KMS-11 (cell line): Measurements from ENCODE around the gene C12orf43.

Experiments used
- H2AFZ ChIP-seq: fragments of 200-600 bp; sonication (generic); 2 replicates; pipeline ENCODE4 v1.6.1; 2016; ENCODE audit warnings: antibody characterized with exemption, mixed run types, low read depth
- H3K27ac ChIP-seq: fragments of 200-600 bp; sonication (generic); 2 replicates; pipeline ENCODE4 v1.6.1; 2016; ENCODE audit warnings: mild to moderate bottlenecking, mixed run types
- H3K27me3 ChIP-seq: fragments of 200-600 bp; sonication (generic); 2 replicates; pipeline ENCODE4 v1.6.1; 2017; ENCODE audit warnings: mild to moderate bottlenecking, low read depth, mixed run types, moderate library complexity; ENCODE audit not compliant: insufficient read depth
- H3K36me3 ChIP-seq: fragments of 200-600 bp; sonication (generic); 2 replicates; pipeline ENCODE4 v1.6.1; 2017; ENCODE audit warnings: mild to moderate bottlenecking, mixed run types; ENCODE audit not compliant: insufficient read depth
- H3K4me1 ChIP-seq: fragments of 200-600 bp; sonication (generic); 2 replicates; pipeline ENCODE4 v1.6.1; 2016; ENCODE audit warnings: mild to moderate bottlenecking, low read depth, mixed run types; ENCODE audit not compliant: poor library complexity, severe bottlenecking
- H3K4me2 ChIP-seq: fragments of 200-600 bp; sonication (generic); 2 replicates; pipeline ENCODE4 v1.7.0; 2016; ENCODE audit warnings: mild to moderate bottlenecking, mixed run types
- H3K4me3 ChIP-seq: fragments of 200-600 bp; sonication (generic); IDR thresholded peaks from 2 replicates; pipeline ENCODE4 v1.6.1; 2017; ENCODE audit warnings: low read depth, low read length, mixed read lengths; ENCODE audit not compliant: insufficient read depth
- H3K79me2 ChIP-seq: fragments of 200-600 bp; sonication (generic); 2 replicates; pipeline ENCODE4 v1.6.1; 2016; ENCODE audit warnings: low read depth, mixed run types; ENCODE audit not compliant: insufficient read depth
- H3K9ac ChIP-seq: fragments of 200-600 bp; sonication (generic); 2 replicates; pipeline ENCODE4 v1.6.1; 2016; ENCODE audit warnings: mild to moderate bottlenecking, mixed run types
- H4K20me1 ChIP-seq: fragments of 200-600 bp; sonication (generic); 2 replicates; pipeline ENCODE4 v1.6.1; 2016; ENCODE audit warnings: mild to moderate bottlenecking, mixed run types; ENCODE audit not compliant: insufficient read depth
- CTCF ChIP-seq: fragments of 200-600 bp; sonication (generic); conservative IDR thresholded peaks from 2 replicates; pipeline ENCODE4 v1.6.1; 2017; ENCODE audit warnings: low read depth, mild to moderate bottlenecking, antibody characterized with exemption, low read length, moderate library complexity, mixed read lengths

The C12orf43 gene

GRCh38 chr12:120971299-120972180 is 44.7 kb downstream of the C12orf43 start:
- no peak overlapping the region for H3K4me2 ChIP-seq
- no peak overlapping the region for H3K27ac ChIP-seq
- H4K20me1 ChIP-seq, result no peaks in the 10 kb centered on the region
- H2AFZ ChIP-seq, result 0 out of 2 replicates have a peak overlapping the region, but pooled peaks have one; percentile 8
- TF ChIP-seq CTCF, result peak; percentile 64
- no peaks in the 10 kb centered on the region for H3K4me1 ChIP-seq
- H3K79me2 ChIP-seq, result no peaks in the 10 kb centered on the region
- H3K4me3 ChIP-seq, result no peak overlapping the region
- no peak overlapping the region for H3K9ac ChIP-seq
- H3K36me3 ChIP-seq, result no peaks in the 10 kb centered on the region
- no peaks in the 10 kb centered on the region for H3K27me3 ChIP-seq

- Histone ChIP-seq H3K4me1 (no peaks in the 10 kb centered on the region), H3K4me2 (no peak overlapping the region), H3K79me2 (no peaks in the 10 kb centered on the region), H3K36me3 (no peaks in the 10 kb centered on the region), H3K9ac (no peak overlapping the region), H3K27ac (no peak overlapping the region), H2AFZ (no peak overlapping the region), H3K4me3 (no peak overlapping the region), H4K20me1 (no peaks in the 10 kb centered on the region), H3K27me3 (no peaks in the 10 kb centered on the region)
- no peak for TF ChIP-seq CTCF
Measured at GRCh38 chr12:120970310-120970709, 46.0 kb downstream of the C12orf43 start.

- H3K9ac ChIP-seq, result no peak overlapping the region
- no peak overlapping the region for H2AFZ ChIP-seq
- no peaks in the 10 kb centered on the region for H3K79me2 ChIP-seq
- H3K36me3 ChIP-seq, result no peaks in the 10 kb centered on the region
- H3K27ac ChIP-seq, result no peak overlapping the region
- no peaks in the 10 kb centered on the region for H4K20me1 ChIP-seq
- no peaks in the 10 kb centered on the region for H3K4me1 ChIP-seq
- no peak overlapping the region for H3K4me2 ChIP-seq
- no peak overlapping the region for H3K4me3 ChIP-seq
- TF ChIP-seq CTCF, result no peak
- H3K27me3 ChIP-seq, result no peaks in the 10 kb centered on the region
Measured at GRCh38 chr12:120965534-120966091, 50.7 kb downstream of the C12orf43 start.

- TF ChIP-seq CTCF, result no peak
- Histone ChIP-seq H3K9ac (no peak overlapping the region), H3K27ac (no peak overlapping the region), H3K4me1 (no peaks in the 10 kb centered on the region), H3K27me3 (no peaks in the 10 kb centered on the region), H3K36me3 (no peaks in the 10 kb centered on the region), H2AFZ (no peak overlapping the region), H4K20me1 (no peaks in the 10 kb centered on the region), H3K4me3 (no peak overlapping the region), H3K79me2 (no peaks in the 10 kb centered on the region), H3K4me2 (no peak overlapping the region)
Measured at GRCh38 chr12:120964298-120964697, 52.0 kb downstream of the C12orf43 start.
